ENCODE results near the gene PDE4B.
A peak's percentile ranks its signal among the peaks of the same experiment; 100 is the strongest.
"Not testable (repeated sequence)": the region's sequence is repeated elsewhere in the genome, so short reads cannot be mapped to it uniquely, and the experiment has no call there.

Gene PDE4B

GRCh38 chr1:66025188-66025587, 232.5 kb downstream of the PDE4B start:
- TF ChIP-seq GATA1 (IDR thresholded peaks at IDR 0.05; ENCODE audit: low read depth, low read length): no peak
- TF ChIP-seq POLR2A (IDR thresholded peaks at IDR 0.05; ENCODE audit: low read length): no peak
- DNase-seq: no peak

- no peak for DNase-seq
- TF ChIP-seq GATA1 (IDR thresholded peaks at IDR 0.05; ENCODE audit: low read depth, low read length) (no peak), POLR2A (IDR thresholded peaks at IDR 0.05; ENCODE audit: low read length) (no peak)
Measured at GRCh38 chr1:66028035-66028434, 235.3 kb downstream of the PDE4B start.

- no peak for TF ChIP-seq GATA1 (IDR thresholded peaks at IDR 0.05; ENCODE audit: low read depth, low read length)
- no peak for TF ChIP-seq POLR2A (IDR thresholded peaks at IDR 0.05; ENCODE audit: low read length)
Measured at GRCh38 chr1:66033781-66034180, 241.1 kb downstream of the PDE4B start.

GRCh38 chr1:66035616-66036245, 243.0 kb downstream of the PDE4B start:
- DNase-seq: no peak
- no peak for TF ChIP-seq GATA1 (IDR thresholded peaks at IDR 0.05; ENCODE audit: low read depth, low read length)
- TF ChIP-seq POLR2A (IDR thresholded peaks at IDR 0.05; ENCODE audit: low read length): no peak

More at GRCh38 chr1:66033781-66034180, 241.1 kb downstream of the PDE4B start:
- peak in 1 of 2 experiments; percentile 4 for DNase-seq

GRCh38 chr1:66041654-66042053, 249.0 kb downstream of the PDE4B start:
- TF ChIP-seq GATA1 (IDR thresholded peaks at IDR 0.05; ENCODE audit: low read depth, low read length) (no peak), POLR2A (IDR thresholded peaks at IDR 0.05; ENCODE audit: low read length) (no peak)
- DNase-seq: no peak

- no peak for TF ChIP-seq POLR2A (IDR thresholded peaks at IDR 0.05; ENCODE audit: low read length)
- TF ChIP-seq GATA1 (IDR thresholded peaks at IDR 0.05; ENCODE audit: low read depth, low read length): no peak
- no peak for DNase-seq
Measured at GRCh38 chr1:66043186-66043585, 250.5 kb downstream of the PDE4B start.

- TF ChIP-seq POLR2A (IDR thresholded peaks at IDR 0.05; ENCODE audit: low read length): no peak
- no peak for TF ChIP-seq GATA1 (IDR thresholded peaks at IDR 0.05; ENCODE audit: low read depth, low read length)
- DNase-seq: no peak
Measured at GRCh38 chr1:66044912-66045311, 252.2 kb downstream of the PDE4B start.

- TF ChIP-seq POLR2A (IDR thresholded peaks at IDR 0.05; ENCODE audit: low read length) (no peak), GATA1 (IDR thresholded peaks at IDR 0.05; ENCODE audit: low read depth, low read length) (no peak)
- DNase-seq: no peak
Measured at GRCh38 chr1:66046415-66046814, 253.7 kb downstream of the PDE4B start.

- TF ChIP-seq GATA1 (IDR thresholded peaks at IDR 0.05; ENCODE audit: low read depth, low read length) (no peak), POLR2A (IDR thresholded peaks at IDR 0.05; ENCODE audit: low read length) (no peak)
- no peak for DNase-seq
Measured at GRCh38 chr1:66048011-66048410, 255.3 kb downstream of the PDE4B start.

- DNase-seq: no peak
- TF ChIP-seq GATA1 (IDR thresholded peaks at IDR 0.05; ENCODE audit: low read depth, low read length) (no peak), POLR2A (IDR thresholded peaks at IDR 0.05; ENCODE audit: low read length) (no peak)
Measured at GRCh38 chr1:66050123-66050522, 257.4 kb downstream of the PDE4B start.

- DNase-seq: no peak
- no peak for TF ChIP-seq GATA1 (IDR thresholded peaks at IDR 0.05; ENCODE audit: low read depth, low read length)
- TF ChIP-seq POLR2A (IDR thresholded peaks at IDR 0.05; ENCODE audit: low read length): no peak
Measured at GRCh38 chr1:66050633-66051032, 257.9 kb downstream of the PDE4B start.

GRCh38 chr1:66055092-66055491, 262.4 kb downstream of the PDE4B start:
- no peak for TF ChIP-seq GATA1 (IDR thresholded peaks at IDR 0.05; ENCODE audit: low read depth, low read length)
- no peak for TF ChIP-seq POLR2A (IDR thresholded peaks at IDR 0.05; ENCODE audit: low read length)
- no peak for DNase-seq

- DNase-seq: not testable (repeated sequence)
Measured at GRCh38 chr1:66057448-66057847, 264.8 kb downstream of the PDE4B start.

GRCh38 chr1:66058558-66058957, 265.9 kb downstream of the PDE4B start:
- no peak for DNase-seq
- TF ChIP-seq GATA1 (IDR thresholded peaks at IDR 0.05; ENCODE audit: low read depth, low read length) (no peak), POLR2A (IDR thresholded peaks at IDR 0.05; ENCODE audit: low read length) (no peak)

- DNase-seq: not testable (repeated sequence)
Measured at GRCh38 chr1:66067219-66067618, 274.5 kb downstream of the PDE4B start.

All from erythroblast (primary cell).